Brain microvascular endothelial cell (primary cell): Measurements from ENCODE around the gene GSDME.

ENCODE experiments used
- DNase-seq: peaks from one replicate; pipeline ENCODE4 v3.0.0-alpha.2; 2020
- H3K27ac ChIP-seq: fragments of 250-450 bp; sonication (Bioruptor Pico); 2 replicates; pipeline ENCODE4 v1.5.1; 2020; ENCODE audit warnings: mild to moderate bottlenecking, moderate library complexity
- H3K27me3 ChIP-seq: fragments of 250-450 bp; sonication (Bioruptor Pico); replicated peaks from 2 replicates; pipeline ENCODE4 v1.5.1; 2020; ENCODE audit warnings: mild to moderate bottlenecking
- H3K36me3 ChIP-seq: fragments of 250-450 bp; sonication (Bioruptor Pico); replicated peaks from 2 replicates; pipeline ENCODE4 v1.5.1; 2020; ENCODE audit warnings: mild to moderate bottlenecking
- H3K4me3 ChIP-seq: 2 replicates; pipeline ENCODE4 v1.5.1; 2011; ENCODE audit warnings: low read depth, mild to moderate bottlenecking, control low read depth, low read length, moderate library complexity
- CTCF ChIP-seq: IDR thresholded peaks from 2 replicates; pipeline ENCODE4 v1.5.1; 2011; ENCODE audit warnings: low read depth, mild to moderate bottlenecking, moderate library complexity, low read length, control low read depth, inconsistent platforms; ENCODE audit errors: missing control alignments
- in situ Hi-C: cut with HindIII; loops from 2 replicates; pipeline ENCODE4 v1.10.0; 2017; ENCODE audit warnings: low sequenced_read_pairs, low pct_ligation_motif_present

GSDME gene

DNA sequence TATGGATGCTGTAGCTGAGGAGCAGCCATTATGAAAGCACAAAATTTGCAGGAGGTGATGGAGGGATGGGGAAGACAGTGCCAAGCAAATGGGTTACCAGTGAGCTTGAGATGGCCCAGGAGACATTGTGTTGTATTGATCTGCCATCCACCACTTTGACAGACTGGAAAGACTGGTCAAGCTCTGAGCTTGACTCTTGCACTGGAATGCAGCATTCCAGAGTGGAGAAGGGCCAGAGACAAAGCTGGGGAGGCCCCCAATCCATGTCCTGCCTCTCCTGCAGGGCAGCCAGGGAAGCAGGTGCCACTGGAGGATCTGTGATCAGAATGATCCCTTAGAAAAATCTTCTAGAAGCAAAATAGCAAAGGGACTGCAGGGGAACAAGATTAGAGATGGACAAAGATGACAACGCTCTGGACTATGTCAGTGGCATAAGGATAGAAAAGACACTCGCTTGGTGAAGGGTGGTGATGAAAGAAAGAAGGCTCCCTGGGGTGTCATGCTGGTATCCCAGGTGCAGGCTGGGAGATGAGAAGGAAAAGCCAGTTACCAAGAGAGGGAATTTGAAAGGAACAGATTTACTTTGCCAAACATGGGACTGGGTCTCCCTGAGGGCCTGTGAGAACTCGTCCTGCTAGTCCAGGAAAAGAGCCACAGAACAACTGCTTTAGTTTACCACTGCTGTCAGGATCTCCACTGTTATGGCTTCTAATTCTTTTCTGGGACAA, 5.0 kb downstream of the GSDME start:
- no peak for DNase-seq
- Histone ChIP-seq H3K4me3 (no peak overlapping the region), H3K27ac (no peak overlapping the region), H3K27me3 (no peaks in the 10 kb centered on the region), H3K36me3 (no peaks in the 10 kb centered on the region)
- no peak for TF ChIP-seq CTCF
- in situ Hi-C loops, result no loop called here

DNA sequence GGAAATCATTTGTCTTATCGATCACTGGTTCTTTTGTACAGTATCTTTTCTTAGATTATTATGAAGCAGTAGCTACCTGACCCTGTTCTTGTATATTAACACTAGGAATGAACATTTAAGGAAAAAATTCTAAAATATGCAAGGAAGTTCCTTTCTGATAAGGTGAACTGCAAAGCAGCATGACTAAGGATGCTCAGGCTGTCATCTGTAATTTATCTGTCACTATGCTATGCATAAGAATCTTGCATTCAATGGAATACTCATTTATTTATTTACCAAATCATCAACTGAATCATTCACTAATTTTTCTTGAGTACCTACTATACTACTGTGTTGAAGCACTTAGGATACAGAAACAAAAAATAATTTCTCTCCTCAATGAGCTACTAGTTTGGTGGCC, 5.8 kb downstream of the GSDME start:
- Histone ChIP-seq H3K4me3 (no peak overlapping the region), H3K36me3 (no peaks in the 10 kb centered on the region), H3K27ac (peak overlapping the region; percentile 62), H3K27me3 (no peaks in the 10 kb centered on the region)
- no peak for TF ChIP-seq CTCF
- DNase-seq, result no peak
- in situ Hi-C loops, result no loop called here

- no peaks in the 10 kb centered on the region for H3K36me3 ChIP-seq
- H3K27me3 ChIP-seq, result no peaks in the 10 kb centered on the region
- in situ Hi-C loops, result no loop called here
- peak overlapping the region; percentile 62 for H3K27ac ChIP-seq
- H3K4me3 ChIP-seq, result no peak overlapping the region
- no peak for TF ChIP-seq CTCF
- peak; percentile 48 for DNase-seq
These were observed 6.7 kb downstream of the GSDME start for GRCh38 chr7:24750441-24751055.

DNA sequence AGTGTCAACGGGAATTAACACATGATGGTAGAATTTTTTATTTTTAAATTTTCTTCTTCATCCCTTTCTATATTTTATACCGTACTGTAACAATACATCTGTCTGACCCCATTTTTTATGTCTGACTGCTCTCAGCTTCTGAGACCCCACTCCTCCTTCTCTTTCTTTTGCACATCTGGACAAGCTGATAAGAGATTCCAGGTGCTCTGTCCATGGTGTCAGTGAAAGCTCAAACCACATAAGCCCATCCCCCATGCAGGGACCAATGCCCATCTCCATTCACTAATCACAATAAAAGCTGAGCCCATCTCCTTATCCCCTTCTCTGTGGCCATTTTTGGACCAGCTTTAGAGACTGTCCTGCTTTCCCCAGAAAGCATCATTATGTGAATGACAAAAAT, 8.7 kb downstream of the GSDME start:
- no peak overlapping the region for H3K27ac ChIP-seq
- H3K4me3 ChIP-seq, result no peak overlapping the region
- H3K36me3 ChIP-seq, result no peaks in the 10 kb centered on the region
- in situ Hi-C loops, result no loop called here
- DNase-seq, result no peak
- no peak for TF ChIP-seq CTCF
- H3K27me3 ChIP-seq, result no peaks in the 10 kb centered on the region

- Histone ChIP-seq H3K27ac (no peak overlapping the region), H3K4me3 (no peak overlapping the region), H3K27me3 (no peaks in the 10 kb centered on the region), H3K36me3 (no peaks in the 10 kb centered on the region)
- in situ Hi-C loops, result no loop called here
- DNase-seq, result no peak
- TF ChIP-seq CTCF, result no peak
These were observed 11.9 kb downstream of the GSDME start for GRCh38 chr7:24745355-24745754.
